NOMO-1 (cell line): Measurements from ENCODE around the gene PXDC1.

Experiments
- DNase-seq, 2 experiments: peaks; one replicate each; lab custom pipeline; 2025; ENCODE audit not compliant: unreplicated experiment in 2 of 2; lab: John Stamatoyannopoulos, UW

The PXDC1 gene

GRCh38 chr6:3719462-3720308, 31.8 kb downstream of the PXDC1 start:
- DNase-seq: no peak

GRCh38 chr6:3718407-3718806, 33.1 kb downstream of the PXDC1 start:
- DNase-seq: no peak

- no peak for DNase-seq
These were observed 36.2 kb downstream of the PXDC1 start for GRCh38 chr6:3715285-3715684.

- no peak for DNase-seq
These were observed 36.7 kb downstream of the PXDC1 start for GRCh38 chr6:3714768-3715167.

GRCh38 chr6:3714111-3714510, 37.4 kb downstream of the PXDC1 start:
- DNase-seq: no peak

GRCh38 chr6:3712827-3713665, 38.5 kb downstream of the PXDC1 start:
- no peak for DNase-seq

- DNase-seq: no peak
These were observed 39.7 kb downstream of the PXDC1 start for GRCh38 chr6:3711776-3712175.

- no peak for DNase-seq
These were observed 41.1 kb downstream of the PXDC1 start for GRCh38 chr6:3710403-3710802.

GRCh38 chr6:3708540-3708939, 43.0 kb downstream of the PXDC1 start:
- no peak for DNase-seq

- no peak for DNase-seq
These were observed 43.6 kb downstream of the PXDC1 start for GRCh38 chr6:3707751-3708412.

GRCh38 chr6:3707024-3707423, 44.5 kb downstream of the PXDC1 start:
- no peak for DNase-seq

- DNase-seq: no peak
These were observed 45.0 kb downstream of the PXDC1 start for GRCh38 chr6:3706547-3706946.

GRCh38 chr6:3701631-3702030, 49.9 kb downstream of the PXDC1 start:
- DNase-seq: no peak

GRCh38 chr6:3699231-3699630, 52.3 kb downstream of the PXDC1 start:
- DNase-seq: no peak

- no peak for DNase-seq
These were observed 53.5 kb downstream of the PXDC1 start for GRCh38 chr6:3698021-3698420.

GRCh38 chr6:3697609-3698008, 53.9 kb downstream of the PXDC1 start:
- DNase-seq: no peak

GRCh38 chr6:3696525-3697088, 54.9 kb downstream of the PXDC1 start:
- no peak for DNase-seq

GRCh38 chr6:3695065-3695817, 56.3 kb downstream of the PXDC1 start:
- DNase-seq: no peak

- no peak for DNase-seq
These were observed 57.7 kb downstream of the PXDC1 start for GRCh38 chr6:3693831-3694230.

GRCh38 chr6:3690506-3690905, 61.0 kb downstream of the PXDC1 start:
- DNase-seq: no peak
